Measurements from ENCODE around the gene NR2F2. TPM values are rescaled to one million over a fixed set of nuclear protein-coding genes. Genes with fewer than 3 reads are reported as not detected.
A peak's percentile ranks its signal among the peaks of the same experiment; 100 is the strongest.

Gene NR2F2
- total RNA-seq, 1 experiment from 2014 or later, result 72.1 TPM

- intact Hi-C loops (cut with micrococcal nuclease; ENCODE audit: unreplicated experiment), result no loop called here
- Histone ChIP-seq H3K79me2 (ENCODE audit: low read depth) (no peaks in the 10 kb centered on the region), H3K4me3 (no peak overlapping the region), H2AFZ (no peak overlapping the region), H3K27ac (peak overlapping the region; percentile 51), H3K9me2 (ENCODE audit: insufficient read depth) (no peaks in the 10 kb centered on the region), H3K9me3 (ENCODE audit: insufficient read depth, low read depth) (no peaks in the 10 kb centered on the region), H3K4me1 (replicated peaks; ENCODE audit: insufficient read depth) (peaks cover 17% of the 10 kb centered on the region), H3K27me3 (ENCODE audit: insufficient read depth, low read depth) (no peaks in the 10 kb centered on the region), H3K36me3 (ENCODE audit: low read depth) (no peaks in the 10 kb centered on the region), H3F3A (ENCODE audit: insufficient read depth, low read depth) (peaks cover 15% of the 10 kb centered on the region), H4K20me1 (ENCODE audit: insufficient read depth) (no peaks in the 10 kb centered on the region), H3K4me2 (peak overlapping the region; percentile 30; the same call in 1 of the 2 replicates)
- no peak for TF ChIP-seq EZH2 (IDR thresholded peaks at IDR 0.05; ENCODE audit: low read depth)
- BruUV-seq (replicated peaks), result no TSS peak
- POLR2A ChIA-PET (ENCODE audit: unreplicated experiment), result interaction anchor here (0.7 kb wide), 1 partner anchor 13 kb away, joined by 4 read pairs; no protein-coding TSS in a partner anchor
- peak in 1 of 2 experiments; percentile 85 for DNase-seq
- CTCF ChIA-PET, result interaction anchor here (0.5 kb wide), 1 partner anchor 273 kb away, joined by 13 read pairs; no protein-coding TSS in a partner anchor
These were observed 17.7 kb upstream of the NR2F2 start for GRCh38 chr15:96312641-96313335.

GRCh38 chr15:96314518-96314917 is 16.0 kb upstream of the NR2F2 start:
- intact Hi-C loops (cut with micrococcal nuclease; ENCODE audit: unreplicated experiment), result no loop called here
- POLR2A ChIA-PET (ENCODE audit: unreplicated experiment), result no interaction called here

GRCh38 chr15:96314963-96315362 is 15.5 kb upstream of the NR2F2 start:
- TF ChIP-seq EZH2 (IDR thresholded peaks at IDR 0.05; ENCODE audit: low read depth), result no peak
- no peak for TF ChIP-seq CTCF (conservative IDR thresholded peaks at IDR 0.05)
- no peaks in the 10 kb centered on the region for H3K79me2 ChIP-seq (ENCODE audit: low read depth)
- no TSS peak for BruUV-seq (replicated peaks)

More at GRCh38 chr15:96314518-96314917, 16.0 kb upstream of the NR2F2 start:
- no peaks in the 10 kb centered on the region for H3K27me3 ChIP-seq (ENCODE audit: insufficient read depth, low read depth)
- H3K4me2 ChIP-seq, result no peak overlapping the region
- BruUV-seq (replicated peaks), result no TSS peak
- CTCF ChIA-PET, result no interaction called here
- peaks cover 17% of the 10 kb centered on the region for H3K4me1 ChIP-seq (replicated peaks; ENCODE audit: insufficient read depth)
- no peak for TF ChIP-seq CTCF (conservative IDR thresholded peaks at IDR 0.05)
- no peak for TF ChIP-seq EZH2 (IDR thresholded peaks at IDR 0.05; ENCODE audit: low read depth)
- H2AFZ ChIP-seq, result no peak overlapping the region
- no peak overlapping the region for H3K27ac ChIP-seq
- 0 out of 2 replicates have a peak, but pooled peaks cover 3% of the 10 kb centered on the region for H4K20me1 ChIP-seq (ENCODE audit: insufficient read depth)
- H3K4me3 ChIP-seq, result no peak overlapping the region
- H3K9me3 ChIP-seq (ENCODE audit: insufficient read depth, low read depth), result no peaks in the 10 kb centered on the region
- no peaks in the 10 kb centered on the region for H3K36me3 ChIP-seq (ENCODE audit: low read depth)
- no peaks in the 10 kb centered on the region for H3K79me2 ChIP-seq (ENCODE audit: low read depth)
- peaks cover 15% of the 10 kb centered on the region for H3F3A ChIP-seq (ENCODE audit: insufficient read depth, low read depth)
- H3K9me2 ChIP-seq (ENCODE audit: insufficient read depth), result no peaks in the 10 kb centered on the region
- DNase-seq, result no peak

More at GRCh38 chr15:96314963-96315362, 15.5 kb upstream of the NR2F2 start:
- DNase-seq, result no peak
- no peak overlapping the region for H3K4me2 ChIP-seq
- H3K9me2 ChIP-seq (ENCODE audit: insufficient read depth), result no peaks in the 10 kb centered on the region
- H3K4me3 ChIP-seq, result no peak overlapping the region
- H3K27me3 ChIP-seq (ENCODE audit: insufficient read depth, low read depth), result no peaks in the 10 kb centered on the region
- peaks cover 17% of the 10 kb centered on the region for H3K4me1 ChIP-seq (replicated peaks; ENCODE audit: insufficient read depth)
- no peaks in the 10 kb centered on the region for H3K36me3 ChIP-seq (ENCODE audit: low read depth)
- ChIA-PET CTCF (no interaction called here), POLR2A (ENCODE audit: unreplicated experiment) (no interaction called here)
- H2AFZ ChIP-seq, result no peak overlapping the region
- H3K27ac ChIP-seq, result no peak overlapping the region
- intact Hi-C loops (cut with micrococcal nuclease; ENCODE audit: unreplicated experiment), result no loop called here
- no peaks in the 10 kb centered on the region for H3K9me3 ChIP-seq (ENCODE audit: insufficient read depth, low read depth)
- H3F3A ChIP-seq (ENCODE audit: insufficient read depth, low read depth), result peaks cover 15% of the 10 kb centered on the region
- 0 out of 2 replicates have a peak, but pooled peaks cover 3% of the 10 kb centered on the region for H4K20me1 ChIP-seq (ENCODE audit: insufficient read depth)
